SKM-1 treated with dmso at 0.1 percent for 144 hours (cell line): ENCODE results near the gene MYO5B.
A peak's percentile ranks its signal among the peaks of the same experiment; 100 is the strongest.
"Not testable (repeated sequence)": the region's sequence is repeated elsewhere in the genome, so short reads cannot be mapped to it uniquely, and the experiment has no call there.

Experiments used
- DNase-seq: peaks from one replicate; lab custom pipeline; 2025; ENCODE audit not compliant: unreplicated experiment; lab: John Stamatoyannopoulos, UW

The MYO5B gene

GRCh38 chr18:49843778-49844625 is 350.9 kb downstream of the MYO5B start:
- no peak for DNase-seq

GRCh38 chr18:49843131-49843530 is 351.8 kb downstream of the MYO5B start:
- no peak for DNase-seq

GRCh38 chr18:49842656-49843055 is 352.3 kb downstream of the MYO5B start:
- DNase-seq: no peak

- no peak for DNase-seq
Observed at GRCh38 chr18:49841236-49842217, 353.4 kb downstream of the MYO5B start.

GRCh38 chr18:49839012-49839411 is 355.9 kb downstream of the MYO5B start:
- no peak for DNase-seq

GRCh38 chr18:49838381-49838780 is 356.6 kb downstream of the MYO5B start:
- DNase-seq: no peak

GRCh38 chr18:49837889-49838288 is 357.1 kb downstream of the MYO5B start:
- DNase-seq: no peak

GRCh38 chr18:49837316-49837835 is 357.6 kb downstream of the MYO5B start:
- not testable (repeated sequence) for DNase-seq

- no peak for DNase-seq
Observed at GRCh38 chr18:49835405-49835804, 359.5 kb downstream of the MYO5B start.

GRCh38 chr18:49834258-49834657 is 360.7 kb downstream of the MYO5B start:
- no peak for DNase-seq

GRCh38 chr18:49833814-49834213 is 361.1 kb downstream of the MYO5B start:
- no peak for DNase-seq

GRCh38 chr18:49832221-49832647 is 362.7 kb downstream of the MYO5B start:
- DNase-seq: no peak

GRCh38 chr18:49827996-49828395 is 367.0 kb downstream of the MYO5B start:
- no peak for DNase-seq

- DNase-seq: no peak
Observed at GRCh38 chr18:49819823-49820671, 374.9 kb downstream of the MYO5B start.

GRCh38 chr18:49819071-49819662 is 375.8 kb downstream of the MYO5B start:
- DNase-seq: no peak

GRCh38 chr18:49817947-49818346 is 377.0 kb downstream of the MYO5B start:
- DNase-seq: no peak

GRCh38 chr18:49815927-49816326 is 379.0 kb downstream of the MYO5B start:
- no peak for DNase-seq

GRCh38 chr18:49814147-49814499 is 380.8 kb downstream of the MYO5B start:
- DNase-seq: peak; percentile 61

- peak; percentile 81 for DNase-seq
Observed at GRCh38 chr18:49813319-49814146, 381.4 kb downstream of the MYO5B start, which contains the start of gene ACAA2. TSS of gene ACAA2 (minus strand) at chr18:49813533. CDS start at chr18:49813484, 49 bp downstream.

- no peak for DNase-seq
Observed at GRCh38 chr18:49813069-49813318, 382.0 kb downstream of the MYO5B start.
